OCI-LY7 (cell line): ENCODE data around the gene VAPB. TPM values are rescaled to one million over a fixed set of nuclear protein-coding genes. Genes with fewer than 3 reads are reported as not detected.

Experiments used
- BruUV-seq: library from RNA; stranded (reverse); fragments of 400-500 nt; replicated peaks from 2 replicates; lab custom pipeline; 2021; lab: Mats Ljungman, UMichigan
- CTCF ChIA-PET: fragments of 300-600 bp; sonication (Branson Sonifier 250); formaldehyde crosslinking; loops from one replicate; lab custom pipeline; 2022; ENCODE audit warnings: antibody characterized with exemption; ENCODE audit not compliant: unreplicated experiment; lab: Charles Lee
- POLR2A ChIA-PET: fragments of 300-600 bp; sonication (Branson Sonifier 250); formaldehyde crosslinking; loops from one replicate; lab custom pipeline; 2022; ENCODE audit warnings: antibody characterized with exemption; lab: Charles Lee
- DNase-seq: peaks from one replicate; pipeline ENCODE4 v3.0.0-alpha.2; 2015; ENCODE audit warnings: low spot score
- H2AFZ ChIP-seq: fragments of 200-600 bp; sonication (generic), shearing (Covaris generic); 2 replicates; pipeline ENCODE4 v1.6.1; 2014; ENCODE audit warnings: mild to moderate bottlenecking, antibody characterized with exemption, low read length, moderate library complexity
- H3K27ac ChIP-seq: fragments of 200-600 bp; sonication (generic); 2 replicates; pipeline ENCODE4 v1.5.1; 2014; ENCODE audit warnings: mixed run types, low read depth, mild to moderate bottlenecking, moderate library complexity, low read length, inconsistent platforms; ENCODE audit not compliant: poor library complexity, severe bottlenecking
- H3K36me3 ChIP-seq: fragments of 200-600 bp; sonication (generic); 2 replicates; pipeline ENCODE4 v1.6.1; 2014; ENCODE audit warnings: mild to moderate bottlenecking, antibody characterized with exemption, low read length, moderate library complexity, mixed read lengths; ENCODE audit not compliant: insufficient read depth
- H3K4me1 ChIP-seq: fragments of 200-600 bp; sonication (generic); 2 replicates; pipeline ENCODE4 v1.5.1; 2014; ENCODE audit warnings: mild to moderate bottlenecking, low read length; ENCODE audit not compliant: insufficient read depth, poor library complexity, severe bottlenecking
- H3K4me2 ChIP-seq: fragments of 200-600 bp; sonication (generic); 2 replicates; pipeline ENCODE4 v1.6.1; 2014; ENCODE audit warnings: mild to moderate bottlenecking, low read length
- H3K4me3 ChIP-seq: fragments of 200-600 bp; sonication (generic); 2 replicates; pipeline ENCODE4 v1.5.1; 2014; ENCODE audit warnings: mild to moderate bottlenecking, low read depth, low read length; ENCODE audit not compliant: poor library complexity, severe bottlenecking
- H3K79me2 ChIP-seq: fragments of 200-600 bp; sonication (generic); 2 replicates; pipeline ENCODE4 v1.6.1; 2016; ENCODE audit warnings: low read depth, mild to moderate bottlenecking, low read length, moderate library complexity, mixed read lengths; ENCODE audit not compliant: insufficient read depth
- H3K9me2 ChIP-seq: fragments of 200-600 bp; sonication (generic); 2 replicates; pipeline ENCODE4 v1.6.1; 2016; ENCODE audit warnings: mild to moderate bottlenecking, low read length, mixed read lengths; ENCODE audit not compliant: insufficient read depth
- H3K9me3 ChIP-seq: fragments of 200-600 bp; sonication (generic); 2 replicates; pipeline ENCODE4 v1.6.1; 2014; ENCODE audit warnings: mild to moderate bottlenecking, mixed run types, low read length, mixed read lengths
- H4K20me1 ChIP-seq: fragments of 200-600 bp; sonication (generic); 2 replicates; pipeline ENCODE4 v1.6.1; 2014; ENCODE audit warnings: mild to moderate bottlenecking, antibody characterized with exemption, low read length, moderate library complexity, mixed read lengths; ENCODE audit not compliant: insufficient read depth
- EZH2phosphoT487 ChIP-seq: fragments of 200-600 bp; sonication (generic); IDR thresholded peaks from 2 replicates; pipeline ENCODE4 v1.6.1; 2018; ENCODE audit warnings: low read depth, borderline replicate concordance, mild to moderate bottlenecking, mixed run types, antibody characterized with exemption, low read length, moderate library complexity, mixed read lengths
- intact Hi-C: fragments of 100-400 bp; cut with micrococcal nuclease; formaldehyde crosslinking; loops from one replicate; pipeline ENCODE4 v1.10.0; 2022; ENCODE audit not compliant: unreplicated experiment
- total RNA-seq, 2 experiments: library from RNA; depleted of rRNA in 1 of 2; stranded (reverse); fragments of >200 nt in 1 of 2; shearing (Covaris generic) in 1 of 2; gene quantifications; 2 replicates each; pipeline ENCODE4 v1.2.3, GENCODE V29; 2014 to 2022
- TF ChIP-seq, protein P1 (sequence below): fragments of 200-600 bp; sonication (generic); conservative IDR thresholded peaks from 2 replicates; pipeline ENCODE4 v1.5.1; 2014; ENCODE audit warnings: mild to moderate bottlenecking, antibody characterized with exemption, low read length, moderate library complexity, mixed read lengths

The VAPB gene
- total RNA-seq, 2 experiments from 2014 or later: 13.3 to 43.2 TPM

DNA sequence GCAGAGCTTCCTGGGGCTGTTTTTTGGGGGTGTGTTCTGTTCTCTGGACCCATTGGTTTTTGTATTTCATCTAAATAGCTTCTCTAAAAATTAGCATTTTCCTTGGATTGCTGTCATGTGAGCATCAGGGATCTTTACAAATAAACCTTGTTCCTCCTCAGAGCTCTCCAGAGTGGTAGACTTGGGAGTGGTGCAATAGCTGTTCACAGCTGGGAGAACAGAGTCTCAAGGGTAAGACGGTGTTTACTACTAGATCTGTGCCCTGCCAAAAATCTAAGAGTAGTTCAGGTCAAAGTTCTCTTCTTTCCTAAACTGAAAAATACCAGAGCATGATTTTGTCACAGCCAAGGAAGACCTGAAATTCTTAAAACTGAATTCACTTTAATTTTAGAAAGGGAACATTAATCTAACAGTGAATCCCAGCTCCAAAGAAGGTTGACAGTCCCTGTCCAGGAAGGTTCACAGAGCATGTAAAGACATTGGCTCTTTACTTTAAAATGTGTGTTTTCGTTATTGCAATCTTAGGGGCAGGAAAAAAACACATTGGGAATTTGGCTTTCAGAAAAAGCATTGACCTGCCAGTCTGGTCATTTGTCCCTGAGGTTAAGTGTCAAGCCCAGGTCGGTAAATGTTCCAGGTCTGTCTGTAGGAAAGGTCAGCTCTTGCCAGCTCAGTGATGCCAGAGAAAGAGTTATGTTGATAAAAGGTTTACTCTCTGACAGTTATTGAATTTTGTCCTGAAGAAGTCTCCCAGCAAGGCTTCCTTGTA lies 43.3 kb downstream of the VAPB start:
- Histone ChIP-seq H3K4me1 (no peaks in the 10 kb centered on the region), H3K79me2 (peaks cover 90% of the 10 kb centered on the region), H4K20me1 (no peaks in the 10 kb centered on the region), H3K36me3 (peaks cover 87% of the 10 kb centered on the region), H3K4me2 (no peak overlapping the region), H3K4me3 (no peak overlapping the region), H3K9me2 (no peaks in the 10 kb centered on the region), H2AFZ (no peak overlapping the region), H3K27ac (no peak overlapping the region), H3K9me3 (no peaks in the 10 kb centered on the region)
- intact Hi-C loops: no loop called here
- no TSS peak for BruUV-seq
- CTCF ChIA-PET: no interaction called here
- no peak for TF ChIP-seq EZH2phosphoT487
- TF ChIP-seq, protein P1, sequence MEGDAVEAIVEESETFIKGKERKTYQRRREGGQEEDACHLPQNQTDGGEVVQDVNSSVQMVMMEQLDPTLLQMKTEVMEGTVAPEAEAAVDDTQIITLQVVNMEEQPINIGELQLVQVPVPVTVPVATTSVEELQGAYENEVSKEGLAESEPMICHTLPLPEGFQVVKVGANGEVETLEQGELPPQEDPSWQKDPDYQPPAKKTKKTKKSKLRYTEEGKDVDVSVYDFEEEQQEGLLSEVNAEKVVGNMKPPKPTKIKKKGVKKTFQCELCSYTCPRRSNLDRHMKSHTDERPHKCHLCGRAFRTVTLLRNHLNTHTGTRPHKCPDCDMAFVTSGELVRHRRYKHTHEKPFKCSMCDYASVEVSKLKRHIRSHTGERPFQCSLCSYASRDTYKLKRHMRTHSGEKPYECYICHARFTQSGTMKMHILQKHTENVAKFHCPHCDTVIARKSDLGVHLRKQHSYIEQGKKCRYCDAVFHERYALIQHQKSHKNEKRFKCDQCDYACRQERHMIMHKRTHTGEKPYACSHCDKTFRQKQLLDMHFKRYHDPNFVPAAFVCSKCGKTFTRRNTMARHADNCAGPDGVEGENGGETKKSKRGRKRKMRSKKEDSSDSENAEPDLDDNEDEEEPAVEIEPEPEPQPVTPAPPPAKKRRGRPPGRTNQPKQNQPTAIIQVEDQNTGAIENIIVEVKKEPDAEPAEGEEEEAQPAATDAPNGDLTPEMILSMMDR: no peak
- POLR2A ChIA-PET: interaction anchor here (1.0 to 1.1 kb wide), 2 partner anchors 72 to 112 kb away, joined by 3 read pairs; no protein-coding TSS in a partner anchor
- no peak for DNase-seq

DNA sequence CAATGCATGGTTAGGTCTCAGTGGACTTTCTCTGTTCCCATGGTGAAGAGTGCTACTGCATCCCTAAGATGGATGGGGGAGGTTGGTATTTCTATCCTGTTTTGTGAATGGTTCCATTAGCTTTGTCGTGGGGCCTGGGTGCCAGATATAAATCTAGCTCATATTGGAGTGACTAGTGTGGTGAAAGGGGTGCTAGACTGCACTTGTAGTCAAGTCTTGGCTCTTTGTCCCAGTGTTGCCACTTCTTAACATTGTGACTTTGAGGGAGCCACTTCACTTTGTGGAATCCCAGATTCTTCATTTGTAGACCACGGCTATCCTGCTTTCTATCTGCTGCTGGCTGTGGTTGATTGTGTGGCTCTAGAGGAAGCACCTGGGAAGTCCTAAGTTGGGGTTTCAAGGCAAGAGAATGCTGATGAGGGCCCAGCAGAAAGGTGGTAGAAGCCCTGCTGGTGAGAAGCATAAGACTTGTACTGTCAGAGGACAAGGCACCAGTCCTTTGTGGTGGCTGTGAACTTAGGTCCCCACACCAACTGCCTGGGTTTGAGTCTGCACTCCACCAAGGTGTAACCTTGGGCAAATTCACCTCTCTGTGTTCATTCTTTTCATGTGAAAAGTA lies 44.1 kb downstream of the VAPB start:
- no peaks in the 10 kb centered on the region for H3K9me2 ChIP-seq
- CTCF ChIA-PET: no interaction called here
- peaks cover 92% of the 10 kb centered on the region for H3K79me2 ChIP-seq
- no peaks in the 10 kb centered on the region for H3K9me3 ChIP-seq
- H3K4me1 ChIP-seq: peaks cover under 1% of the 10 kb centered on the region
- H3K36me3 ChIP-seq: peaks cover 89% of the 10 kb centered on the region
- POLR2A ChIA-PET: interaction anchor here (1.0 kb wide), 1 partner anchor 113 kb away, joined by 3 read pairs; no protein-coding TSS in a partner anchor
- no peak overlapping the region for H3K4me2 ChIP-seq
- no peaks in the 10 kb centered on the region for H4K20me1 ChIP-seq
- DNase-seq: no peak
- no TSS peak for BruUV-seq
- H3K27ac ChIP-seq: no peak overlapping the region
- TF ChIP-seq EZH2phosphoT487: no peak
- TF ChIP-seq, protein P1: no peak
- intact Hi-C loops: no loop called here
- H2AFZ ChIP-seq: no peak overlapping the region
- no peak overlapping the region for H3K4me3 ChIP-seq
